ENCODE data around the gene TEKTIP1. TPM values are rescaled to one million over a fixed set of nuclear protein-coding genes. Genes with fewer than 3 reads are reported as not detected.

Gene TEKTIP1
- total and polyA plus RNA-seq, 10 of the 15 experiments (the other 5 are each of a cell fraction or from before 2014, with no cell fraction given), result 0.18 to 2.6 (median 0.60) TPM; not detected in 5

GRCh38 chr19:3501780-3502179, 37.2 kb upstream of the TEKTIP1 start:
- CTCF ChIA-PET, result interaction anchor here (0.9 to 1.3 kb wide), 3 partner anchors 15 to 196 kb away, joined by 3 to 4 read pairs (median 4); no protein-coding TSS in a partner anchor
- SMC1A ChIA-PET (ENCODE audit: uncharacterized antibody, unreplicated experiment), result interaction anchor here (0.6 kb wide), 2 partner anchors 32 to 465 kb away, joined by 3 read pairs; no protein-coding TSS in a partner anchor
- TF ChIP-seq SMAD5 (IDR thresholded peaks at IDR 0.05; ENCODE audit: low read depth), result no peak
- no peak for TF ChIP-seq NFYB (IDR thresholded peaks at IDR 0.05; ENCODE audit: insufficient read depth, low read depth, low read length)
- TF ChIP-seq STAT3 (IDR thresholded peaks at IDR 0.05; ENCODE audit: low read depth, low read length), result no peak
- TF ChIP-seq NR2C2 (IDR thresholded peaks at IDR 0.05; ENCODE audit: borderline replicate concordance, control insufficient read depth, insufficient read length, low read depth), result no peak
- no peak for TF ChIP-seq DPF2 (IDR thresholded peaks at IDR 0.05)
- no peaks in the 10 kb centered on the region for H4K20me1 ChIP-seq (ENCODE audit: control insufficient read depth, insufficient read depth)
- peaks cover 24% of the 10 kb centered on the region for H3K79me2 ChIP-seq (ENCODE audit: control insufficient read depth, insufficient read depth, low read length)
- POLR2A ChIA-PET, result interaction anchor here (0.6 to 1.6 kb wide), 3 partner anchors 40 to 754 kb away, joined by 3 to 6 read pairs (median 5); no protein-coding TSS in a partner anchor
- no peaks in the 10 kb centered on the region; the same call in 2 of the 3 replicates for H3K9me3 ChIP-seq (replicated peaks; ENCODE audit: control insufficient read depth, insufficient read depth, low read length)
- BruUV-seq (replicated peaks), result no TSS peak
- H3K4me3 ChIP-seq, result no peak overlapping the region
- H3K4me1 ChIP-seq (ENCODE audit: control insufficient read depth, insufficient read depth, low read length), result peaks cover 2% of the 10 kb centered on the region; the same call in 1 of the 2 replicates
- H3K36me3 ChIP-seq (ENCODE audit: control insufficient read depth in 2 of 2, insufficient read depth in 2 of 2, low read length in 1 of 2), result peaks cover 0 to under 1% of the 10 kb centered on the region in 2 experiments; a peak in 2 of 4 replicates
- no peak overlapping the region for H3K9ac ChIP-seq (ENCODE audit: control insufficient read depth, insufficient read depth, low read length)
- FAIRE-seq (no peak), DNase-seq (ENCODE audit: low read depth, low spot score) (no peak), ATAC-seq (no peak)
- H3K27me3 ChIP-seq (replicated peaks in 1 of 2; ENCODE audit: control insufficient read depth in 2 of 2, insufficient read depth in 2 of 2, low read length in 1 of 2), result no peaks in the 10 kb centered on the region
- H3K4me2 ChIP-seq (ENCODE audit: control insufficient read depth, insufficient read depth), result no peak overlapping the region
- 63% methylated on average over 3 of the region's 3 CpGs for WGBS (ENCODE audit: insufficient coverage, insufficient replicate concordance, low lambda C conversion rate, missing lambda C conversion rate)
- no peak overlapping the region for H3K27ac ChIP-seq (ENCODE audit: control insufficient read depth, insufficient read depth)
- intact Hi-C loops (cut with micrococcal nuclease; ENCODE audit: unreplicated experiment) (no loop called here), in situ Hi-C loops (cut with MboI) (no loop called here)
- RAD21 ChIA-PET (ENCODE audit: unreplicated experiment), result interaction anchor here (0.7 kb wide), 1 partner anchor 33 kb away, joined by 3 read pairs; no protein-coding TSS in a partner anchor
- no peak overlapping the region for H2AFZ ChIP-seq (ENCODE audit: control insufficient read depth, low read depth, low read length)

GRCh38 chr19:3503036-3503572, 35.9 kb upstream of the TEKTIP1 start:
- intact Hi-C loops (cut with micrococcal nuclease; ENCODE audit: unreplicated experiment) (no loop called here), in situ Hi-C loops (cut with MboI) (no loop called here)
- H3K4me1 ChIP-seq (ENCODE audit: control insufficient read depth, insufficient read depth, low read length), result peaks cover 5% of the 10 kb centered on the region
- no peak overlapping the region for H3K27ac ChIP-seq (ENCODE audit: control insufficient read depth, insufficient read depth)
- DNase-seq (ENCODE audit: low read depth, low spot score) (no peak), ATAC-seq (no peak), FAIRE-seq (no peak)
- CTCF ChIA-PET, result interaction anchor here (0.6 kb wide), 1 partner anchor 655 kb away, joined by 4 read pairs; no protein-coding TSS in a partner anchor
- no peaks in the 10 kb centered on the region for H4K20me1 ChIP-seq (ENCODE audit: control insufficient read depth, insufficient read depth)
- H3K27me3 ChIP-seq (replicated peaks in 1 of 2; ENCODE audit: control insufficient read depth in 2 of 2, insufficient read depth in 2 of 2, low read length in 1 of 2), result no peaks in the 10 kb centered on the region
- H3K9ac ChIP-seq (ENCODE audit: control insufficient read depth, insufficient read depth, low read length), result no peak overlapping the region
- BruUV-seq (replicated peaks), result no TSS peak
- H2AFZ ChIP-seq (ENCODE audit: control insufficient read depth, low read depth, low read length), result no peak overlapping the region
- POLR2A ChIA-PET, result interaction anchor here (0.5 to 1.2 kb wide), 2 partner anchors 207 to 306 kb away, joined by 3 read pairs; no protein-coding TSS in a partner anchor
- WGBS (ENCODE audit: insufficient coverage, insufficient replicate concordance, low lambda C conversion rate, missing lambda C conversion rate), result 81% methylated on average over 13 of the region's 13 CpGs
- RAD21 ChIA-PET (ENCODE audit: unreplicated experiment), result no interaction called here
- SMC1A ChIA-PET (ENCODE audit: uncharacterized antibody, unreplicated experiment), result no interaction called here
- H3K4me3 ChIP-seq, result no peak overlapping the region
- no peaks in the 10 kb centered on the region for H3K9me3 ChIP-seq (replicated peaks; ENCODE audit: control insufficient read depth, insufficient read depth, low read length)
- H3K79me2 ChIP-seq (ENCODE audit: control insufficient read depth, insufficient read depth, low read length), result peaks cover 35% of the 10 kb centered on the region
- H3K36me3 ChIP-seq (ENCODE audit: control insufficient read depth in 2 of 2, insufficient read depth in 2 of 2, low read length in 1 of 2), result no peaks in the 10 kb centered on the region
- H3K4me2 ChIP-seq (ENCODE audit: control insufficient read depth, insufficient read depth), result no peak overlapping the region
- TF ChIP-seq MTA2 (IDR thresholded peaks at IDR 0.05; ENCODE audit: low read depth), result no peak
- TF ChIP-seq GABPA (IDR thresholded peaks at IDR 0.05; ENCODE audit: low read depth), result no peak
- no peak for TF ChIP-seq KLF5 (IDR thresholded peaks at IDR 0.05; ENCODE audit: partially characterized antibody)
- no peak for TF ChIP-seq JUNB (IDR thresholded peaks at IDR 0.05)
- TF ChIP-seq E2F8 (IDR thresholded peaks at IDR 0.05; ENCODE audit: low read depth, partially characterized antibody), result no peak
- TF ChIP-seq BCL11A (IDR thresholded peaks at IDR 0.05; ENCODE audit: low read depth, low read length), result no peak
- TF ChIP-seq NR2C2 (IDR thresholded peaks at IDR 0.05; ENCODE audit: borderline replicate concordance, control insufficient read depth, insufficient read length, low read depth), result no peak
- TF ChIP-seq NFYB (IDR thresholded peaks at IDR 0.05; ENCODE audit: insufficient read depth, low read depth, low read length), result no peak
